H9 (cell line): Measurements from ENCODE around the gene HDAC5. TPM values are rescaled to one million over a fixed set of nuclear protein-coding genes. Genes with fewer than 3 reads are reported as not detected.

Experiments
- DNase-seq: peaks from one replicate; pipeline ENCODE4 v3.0.0-alpha.2; 2017
- H2AFZ ChIP-seq: one replicate; pipeline ENCODE4 v1.6.1; 2013; ENCODE audit warnings: mild to moderate bottlenecking, low read length, control low read depth, moderate library complexity
- H2AK5ac ChIP-seq: 2 replicates; pipeline ENCODE4 v1.6.1; 2013; ENCODE audit warnings: low read length, control low read depth, mixed read lengths; ENCODE audit not compliant: insufficient read length
- H2BK120ac ChIP-seq: one replicate; pipeline ENCODE4 v1.6.1; 2013; ENCODE audit warnings: low read depth, mild to moderate bottlenecking, low read length, control low read depth, inconsistent platforms; ENCODE audit not compliant: poor library complexity, severe bottlenecking
- H2BK12ac ChIP-seq: 2 replicates; pipeline ENCODE4 v1.6.1; 2013; ENCODE audit warnings: low read length, control low read depth, mixed read lengths, low read depth; ENCODE audit not compliant: insufficient read length
- H2BK15ac ChIP-seq: 2 replicates; pipeline ENCODE4 v1.6.1; 2013; ENCODE audit warnings: low read depth, low read length, control low read depth
- H2BK20ac ChIP-seq: one replicate; pipeline ENCODE4 v1.6.1; 2013; ENCODE audit warnings: low read depth, mild to moderate bottlenecking, low read length, control low read depth, inconsistent platforms; ENCODE audit not compliant: poor library complexity, severe bottlenecking
- H2BK5ac ChIP-seq: 2 replicates; pipeline ENCODE4 v1.6.1; 2013; ENCODE audit warnings: low read length, control low read depth, mixed read lengths; ENCODE audit not compliant: insufficient read length
- H3K14ac ChIP-seq: 2 replicates; pipeline ENCODE4 v1.6.1; 2013; ENCODE audit warnings: low read length, control low read depth; ENCODE audit not compliant: insufficient read depth
- H3K18ac ChIP-seq: 2 replicates; pipeline ENCODE4 v1.6.1; 2013; ENCODE audit warnings: low read depth, mild to moderate bottlenecking, mixed read lengths, low read length, control low read depth; ENCODE audit not compliant: insufficient read length
- H3K23ac ChIP-seq: 2 replicates; pipeline ENCODE4 v1.6.1; 2013; ENCODE audit warnings: low read length, control low read depth, mixed read lengths, low read depth; ENCODE audit not compliant: insufficient read length
- H3K23me2 ChIP-seq: 2 replicates; pipeline ENCODE4 v1.6.1; 2013; ENCODE audit warnings: low read depth, mild to moderate bottlenecking, mixed read lengths, low read length, control low read depth; ENCODE audit not compliant: insufficient read length, poor library complexity, severe bottlenecking
- H3K27ac ChIP-seq: 2 replicates; pipeline ENCODE4 v1.5.1; 2013; ENCODE audit warnings: low read length, control low read depth, mixed read lengths, low read depth; ENCODE audit not compliant: insufficient read length
- H3K27me3 ChIP-seq: 2 replicates; pipeline ENCODE4 v1.6.1; 2013; ENCODE audit warnings: low read length, control low read depth, inconsistent platforms; ENCODE audit not compliant: insufficient read depth
- H3K4ac ChIP-seq: 2 replicates; pipeline ENCODE4 v1.6.1; 2013; ENCODE audit warnings: low read depth, mild to moderate bottlenecking, control low read depth, inconsistent platforms, low read length, moderate library complexity
- H3K4me1 ChIP-seq: 2 replicates; pipeline ENCODE4 v1.6.1; 2013; ENCODE audit warnings: low read length, control low read depth, inconsistent platforms; ENCODE audit not compliant: insufficient read depth
- H3K4me2 ChIP-seq: 2 replicates; pipeline ENCODE4 v1.6.1; 2013; ENCODE audit warnings: low read length, control low read depth, mixed read lengths; ENCODE audit not compliant: insufficient read length, insufficient read depth
- H3K56ac ChIP-seq: 2 replicates; pipeline ENCODE4 v1.6.1; 2013; ENCODE audit warnings: low read depth, mild to moderate bottlenecking, mixed read lengths, low read length, control low read depth; ENCODE audit not compliant: insufficient read length
- H3K79me1 ChIP-seq: 2 replicates; pipeline ENCODE4 v1.6.1; 2013; ENCODE audit warnings: low read depth, mild to moderate bottlenecking, moderate library complexity, low read length, control low read depth, inconsistent platforms; ENCODE audit not compliant: insufficient read depth, poor library complexity, severe bottlenecking
- H3K79me2 ChIP-seq: 2 replicates; pipeline ENCODE4 v1.6.1; 2013; ENCODE audit warnings: low read length, control low read depth, inconsistent platforms; ENCODE audit not compliant: insufficient read depth
- H3K9ac ChIP-seq: 2 replicates; pipeline ENCODE4 v1.6.1; 2013; ENCODE audit warnings: low read length, control low read depth, mixed read lengths; ENCODE audit not compliant: insufficient read length; ENCODE audit errors: extremely low read depth
- H3K9me3 ChIP-seq: one replicate; pipeline ENCODE4 v1.6.1; 2013; ENCODE audit warnings: low read depth, low read length, inconsistent platforms; ENCODE audit not compliant: control insufficient read depth
- H3T11ph ChIP-seq: one replicate; pipeline ENCODE4 v1.6.1; 2013; ENCODE audit warnings: mild to moderate bottlenecking, low read length, control low read depth, inconsistent platforms
- H4K20me1 ChIP-seq: one replicate; pipeline ENCODE4 v1.6.1; 2013; ENCODE audit not compliant: control insufficient read depth, insufficient read length, insufficient read depth
- H4K5ac ChIP-seq: 2 replicates; pipeline ENCODE4 v1.6.1; 2013; ENCODE audit warnings: low read depth, mild to moderate bottlenecking, mixed read lengths, low read length, control low read depth; ENCODE audit not compliant: insufficient read length
- H4K8ac ChIP-seq: replicated peaks from 2 replicates; pipeline ENCODE4 v1.6.1; 2013; ENCODE audit warnings: low read length, control low read depth, mixed read lengths, low read depth; ENCODE audit not compliant: insufficient read length
- H4K91ac ChIP-seq: 2 replicates; pipeline ENCODE4 v1.6.1; 2013; ENCODE audit warnings: low read depth, mild to moderate bottlenecking, moderate library complexity, mixed read lengths, low read length, control low read depth; ENCODE audit not compliant: insufficient read length
- H3K27ac Mint-ChIP-seq, 3 experiments: 2 replicates in 2 of 3; 3 replicates in 1 of 3; pipeline ENCODE4 v1.8.0; 2020 to 2021; ENCODE audit warnings: mixed read lengths in 3 of 3, mild to moderate bottlenecking in 1 of 3, moderate library complexity in 1 of 3
- H3K27me3 Mint-ChIP-seq: 2 replicates; pipeline ENCODE4 v1.8.0; 2021; ENCODE audit warnings: low read depth, mild to moderate bottlenecking, moderate library complexity, mixed read lengths
- H3K36me3 Mint-ChIP-seq, 3 experiments: 2 replicates in 2 of 3; 3 replicates in 1 of 3; pipeline ENCODE4 v1.8.0; 2020 to 2021; ENCODE audit warnings: low read depth in 3 of 3, mixed read lengths in 3 of 3; ENCODE audit not compliant: insufficient read depth in 1 of 3
- H3K4me1 Mint-ChIP-seq, 2 experiments: 2 replicates each; pipeline ENCODE4 v1.8.0; 2020; ENCODE audit warnings: mixed read lengths in 2 of 2
- H3K4me3 Mint-ChIP-seq, 2 experiments: 2 replicates in 1 of 2; 3 replicates in 1 of 2; pipeline ENCODE4 v1.8.0; 2020 to 2021; ENCODE audit warnings: mild to moderate bottlenecking in 2 of 2, mixed read lengths in 2 of 2, moderate library complexity in 1 of 2
- H3K9me3 Mint-ChIP-seq, 2 experiments: 2 replicates in 1 of 2; 3 replicates in 1 of 2; pipeline ENCODE4 v1.8.0; 2020; ENCODE audit warnings: mild to moderate bottlenecking in 2 of 2, mixed read lengths in 2 of 2, moderate library complexity in 1 of 2
- CTCF ChIP-seq: fragments of 200-600 bp; sonication (generic); conservative IDR thresholded peaks from 3 replicates; pipeline ENCODE4 v1.8.0; 2021; ENCODE audit warnings: antibody characterized with exemption, mild to moderate bottlenecking
- WGBS: extraction: QIAGEN DNeasy Blood & Tissue Kit; methylation state at CpG from one replicate; pipeline ENCODE4 v1.1.7; 2013; ENCODE audit warnings: missing lambda C conversion rate, low lambda C conversion rate, mixed read lengths; ENCODE audit not compliant: insufficient read length; ENCODE audit errors: extremely low coverage; 5-methylcytosine and 5-hydroxymethylcytosine counted together
- total RNA-seq: library from RNA; stranded (reverse); gene quantifications from 2 replicates; pipeline ENCODE4 v1.2.1, GENCODE V29; 2021

Gene HDAC5
- total RNA-seq, 1 experiment from 2014 or later, result 39.5 TPM

- no peaks in the 10 kb centered on the region for H4K20me1 ChIP-seq
- H3K4me3 Mint-ChIP-seq, result no peak overlapping the region
- H2AK5ac ChIP-seq, result no peak overlapping the region
- no peak overlapping the region for H3T11ph ChIP-seq
- no peak overlapping the region for H2BK20ac ChIP-seq
- no peaks in the 10 kb centered on the region for H3K79me2 ChIP-seq
- H3K4me1 ChIP-seq, result peaks cover 7% of the 10 kb centered on the region; the same call in 1 of the 2 replicates
- H3K27me3 Mint-ChIP-seq, result no peaks in the 10 kb centered on the region; the same call in 1 of the 2 replicates
- H2BK120ac ChIP-seq, result no peak overlapping the region
- H3K79me1 ChIP-seq, result no peaks in the 10 kb centered on the region
- no peaks in the 10 kb centered on the region for H3K9me3 Mint-ChIP-seq
- no peak overlapping the region for H3K18ac ChIP-seq
- H3K23ac ChIP-seq, result no peak overlapping the region
- no peak overlapping the region for H2BK12ac ChIP-seq
- no peaks in the 10 kb centered on the region for H3K9me3 ChIP-seq
- no peak overlapping the region for H4K8ac ChIP-seq
- H3K56ac ChIP-seq, result no peak overlapping the region
- H4K91ac ChIP-seq, result no peak overlapping the region
- H3K9ac ChIP-seq, result no peak overlapping the region
- WGBS, result no CpG with 5 or more reads among the region's 4 CpGs
- H3K36me3 Mint-ChIP-seq, result peaks cover 0 to 12% (median 8%) of the 10 kb centered on the region in 3 experiments; a peak in 3 of 7 replicates
- H3K27ac Mint-ChIP-seq, result no peak overlapping the region
- H3K14ac ChIP-seq, result no peak overlapping the region
- H2BK5ac ChIP-seq, result no peak overlapping the region
- no peak overlapping the region for H2AFZ ChIP-seq
- peaks cover 31 to 33% of the 10 kb centered on the region in 2 experiments for H3K4me1 Mint-ChIP-seq
- H2BK15ac ChIP-seq, result no peak overlapping the region
- H3K27ac ChIP-seq, result no peak overlapping the region
- H3K4me2 ChIP-seq, result no peak overlapping the region
- no peaks in the 10 kb centered on the region for H3K23me2 ChIP-seq
- no peak for DNase-seq
- H4K5ac ChIP-seq, result no peak overlapping the region
- H3K4ac ChIP-seq, result no peak overlapping the region
- TF ChIP-seq CTCF, result no peak
- no peaks in the 10 kb centered on the region for H3K27me3 ChIP-seq
These were observed 16.6 kb downstream of the HDAC5 start for GRCh38 chr17:44106801-44107200.
